ENCODE measurements around the gene RETREG3. TPM values are rescaled to one million over a fixed set of nuclear protein-coding genes. Genes with fewer than 3 reads are reported as not detected.

Gene RETREG3
- total and polyA plus RNA-seq, 2 experiments from 2014 or later, result 8.0 to 38.2 TPM

DNA sequence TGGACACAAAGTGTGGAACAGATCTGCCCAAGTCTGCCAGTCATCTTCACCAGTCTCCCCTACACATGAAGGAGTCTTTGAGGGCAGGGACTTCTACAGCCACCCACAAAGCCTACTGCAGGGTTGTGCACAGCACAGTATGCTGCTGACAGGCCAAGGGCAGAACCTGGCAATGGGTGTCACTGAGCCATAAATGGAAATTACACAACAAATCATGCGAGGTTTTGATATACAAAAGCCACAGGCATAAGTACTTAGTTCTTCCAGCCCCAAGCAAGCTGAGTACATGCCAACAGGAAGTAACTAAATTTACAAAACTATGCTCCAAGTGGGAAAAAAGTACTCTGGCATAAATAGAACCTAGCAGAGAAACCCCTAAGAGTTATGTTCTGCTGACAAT is 23.8 kb downstream of the RETREG3 start:
- H3K27me3 Mint-ChIP-seq (ENCODE audit: insufficient read depth, low read depth, poor library complexity), result peaks cover 5% of the 10 kb centered on the region
- no peaks in the 10 kb centered on the region for H3K9me3 Mint-ChIP-seq
- H3K79me2 ChIP-seq (replicated peaks; ENCODE audit: insufficient read depth), result no peaks in the 10 kb centered on the region
- H3K4me2 ChIP-seq, result no peak overlapping the region
- H3K4me1 Mint-ChIP-seq, result no peaks in the 10 kb centered on the region
- no peaks in the 10 kb centered on the region for H3F3A ChIP-seq (replicated peaks; ENCODE audit: low read depth)
- no peak overlapping the region for H3K4me3 ChIP-seq
- no peak for ATAC-seq
- no peaks in the 10 kb centered on the region for H3K27me3 ChIP-seq (ENCODE audit: insufficient read depth)
- H3K36me3 Mint-ChIP-seq (ENCODE audit: low read depth), result peaks cover 61% of the 10 kb centered on the region
- no peak overlapping the region for H2AFZ ChIP-seq
- H3K4me1 ChIP-seq (ENCODE audit: insufficient read depth), result no peaks in the 10 kb centered on the region
- no peak overlapping the region for H3K27ac ChIP-seq (ENCODE audit: low read depth)
- no peak overlapping the region for H3K4me3 Mint-ChIP-seq
- H3K36me3 ChIP-seq (ENCODE audit: insufficient read depth), result peaks cover 29% of the 10 kb centered on the region
- TF ChIP-seq NANOG (IDR thresholded peaks at IDR 0.05; ENCODE audit: borderline replicate concordance) (no peak), STAT1 (IDR thresholded peaks at IDR 0.05; ENCODE audit: unreplicated experiment) (no peak), ZNF331 (CRISPR knock-in tag; IDR thresholded peaks at IDR 0.05; ENCODE audit: low read depth) (no peak), CREB1 (CRISPR knock-in tag; IDR thresholded peaks at IDR 0.05; ENCODE audit: low read depth) (no peak), JUNB (IDR thresholded peaks at IDR 0.05; ENCODE audit: unreplicated experiment) (no peak), ZNF114 (CRISPR knock-in tag; IDR thresholded peaks at IDR 0.05) (no peak), EZH2 (IDR thresholded peaks at IDR 0.05; ENCODE audit: low read depth, unreplicated experiment) (no peak)
- TF ChIP-seq, protein P1, sequence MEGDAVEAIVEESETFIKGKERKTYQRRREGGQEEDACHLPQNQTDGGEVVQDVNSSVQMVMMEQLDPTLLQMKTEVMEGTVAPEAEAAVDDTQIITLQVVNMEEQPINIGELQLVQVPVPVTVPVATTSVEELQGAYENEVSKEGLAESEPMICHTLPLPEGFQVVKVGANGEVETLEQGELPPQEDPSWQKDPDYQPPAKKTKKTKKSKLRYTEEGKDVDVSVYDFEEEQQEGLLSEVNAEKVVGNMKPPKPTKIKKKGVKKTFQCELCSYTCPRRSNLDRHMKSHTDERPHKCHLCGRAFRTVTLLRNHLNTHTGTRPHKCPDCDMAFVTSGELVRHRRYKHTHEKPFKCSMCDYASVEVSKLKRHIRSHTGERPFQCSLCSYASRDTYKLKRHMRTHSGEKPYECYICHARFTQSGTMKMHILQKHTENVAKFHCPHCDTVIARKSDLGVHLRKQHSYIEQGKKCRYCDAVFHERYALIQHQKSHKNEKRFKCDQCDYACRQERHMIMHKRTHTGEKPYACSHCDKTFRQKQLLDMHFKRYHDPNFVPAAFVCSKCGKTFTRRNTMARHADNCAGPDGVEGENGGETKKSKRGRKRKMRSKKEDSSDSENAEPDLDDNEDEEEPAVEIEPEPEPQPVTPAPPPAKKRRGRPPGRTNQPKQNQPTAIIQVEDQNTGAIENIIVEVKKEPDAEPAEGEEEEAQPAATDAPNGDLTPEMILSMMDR (conservative IDR thresholded peaks at IDR 0.05; ENCODE audit: low read depth in 2 of 2), result no peak
- TF ChIP-seq, protein P2, sequence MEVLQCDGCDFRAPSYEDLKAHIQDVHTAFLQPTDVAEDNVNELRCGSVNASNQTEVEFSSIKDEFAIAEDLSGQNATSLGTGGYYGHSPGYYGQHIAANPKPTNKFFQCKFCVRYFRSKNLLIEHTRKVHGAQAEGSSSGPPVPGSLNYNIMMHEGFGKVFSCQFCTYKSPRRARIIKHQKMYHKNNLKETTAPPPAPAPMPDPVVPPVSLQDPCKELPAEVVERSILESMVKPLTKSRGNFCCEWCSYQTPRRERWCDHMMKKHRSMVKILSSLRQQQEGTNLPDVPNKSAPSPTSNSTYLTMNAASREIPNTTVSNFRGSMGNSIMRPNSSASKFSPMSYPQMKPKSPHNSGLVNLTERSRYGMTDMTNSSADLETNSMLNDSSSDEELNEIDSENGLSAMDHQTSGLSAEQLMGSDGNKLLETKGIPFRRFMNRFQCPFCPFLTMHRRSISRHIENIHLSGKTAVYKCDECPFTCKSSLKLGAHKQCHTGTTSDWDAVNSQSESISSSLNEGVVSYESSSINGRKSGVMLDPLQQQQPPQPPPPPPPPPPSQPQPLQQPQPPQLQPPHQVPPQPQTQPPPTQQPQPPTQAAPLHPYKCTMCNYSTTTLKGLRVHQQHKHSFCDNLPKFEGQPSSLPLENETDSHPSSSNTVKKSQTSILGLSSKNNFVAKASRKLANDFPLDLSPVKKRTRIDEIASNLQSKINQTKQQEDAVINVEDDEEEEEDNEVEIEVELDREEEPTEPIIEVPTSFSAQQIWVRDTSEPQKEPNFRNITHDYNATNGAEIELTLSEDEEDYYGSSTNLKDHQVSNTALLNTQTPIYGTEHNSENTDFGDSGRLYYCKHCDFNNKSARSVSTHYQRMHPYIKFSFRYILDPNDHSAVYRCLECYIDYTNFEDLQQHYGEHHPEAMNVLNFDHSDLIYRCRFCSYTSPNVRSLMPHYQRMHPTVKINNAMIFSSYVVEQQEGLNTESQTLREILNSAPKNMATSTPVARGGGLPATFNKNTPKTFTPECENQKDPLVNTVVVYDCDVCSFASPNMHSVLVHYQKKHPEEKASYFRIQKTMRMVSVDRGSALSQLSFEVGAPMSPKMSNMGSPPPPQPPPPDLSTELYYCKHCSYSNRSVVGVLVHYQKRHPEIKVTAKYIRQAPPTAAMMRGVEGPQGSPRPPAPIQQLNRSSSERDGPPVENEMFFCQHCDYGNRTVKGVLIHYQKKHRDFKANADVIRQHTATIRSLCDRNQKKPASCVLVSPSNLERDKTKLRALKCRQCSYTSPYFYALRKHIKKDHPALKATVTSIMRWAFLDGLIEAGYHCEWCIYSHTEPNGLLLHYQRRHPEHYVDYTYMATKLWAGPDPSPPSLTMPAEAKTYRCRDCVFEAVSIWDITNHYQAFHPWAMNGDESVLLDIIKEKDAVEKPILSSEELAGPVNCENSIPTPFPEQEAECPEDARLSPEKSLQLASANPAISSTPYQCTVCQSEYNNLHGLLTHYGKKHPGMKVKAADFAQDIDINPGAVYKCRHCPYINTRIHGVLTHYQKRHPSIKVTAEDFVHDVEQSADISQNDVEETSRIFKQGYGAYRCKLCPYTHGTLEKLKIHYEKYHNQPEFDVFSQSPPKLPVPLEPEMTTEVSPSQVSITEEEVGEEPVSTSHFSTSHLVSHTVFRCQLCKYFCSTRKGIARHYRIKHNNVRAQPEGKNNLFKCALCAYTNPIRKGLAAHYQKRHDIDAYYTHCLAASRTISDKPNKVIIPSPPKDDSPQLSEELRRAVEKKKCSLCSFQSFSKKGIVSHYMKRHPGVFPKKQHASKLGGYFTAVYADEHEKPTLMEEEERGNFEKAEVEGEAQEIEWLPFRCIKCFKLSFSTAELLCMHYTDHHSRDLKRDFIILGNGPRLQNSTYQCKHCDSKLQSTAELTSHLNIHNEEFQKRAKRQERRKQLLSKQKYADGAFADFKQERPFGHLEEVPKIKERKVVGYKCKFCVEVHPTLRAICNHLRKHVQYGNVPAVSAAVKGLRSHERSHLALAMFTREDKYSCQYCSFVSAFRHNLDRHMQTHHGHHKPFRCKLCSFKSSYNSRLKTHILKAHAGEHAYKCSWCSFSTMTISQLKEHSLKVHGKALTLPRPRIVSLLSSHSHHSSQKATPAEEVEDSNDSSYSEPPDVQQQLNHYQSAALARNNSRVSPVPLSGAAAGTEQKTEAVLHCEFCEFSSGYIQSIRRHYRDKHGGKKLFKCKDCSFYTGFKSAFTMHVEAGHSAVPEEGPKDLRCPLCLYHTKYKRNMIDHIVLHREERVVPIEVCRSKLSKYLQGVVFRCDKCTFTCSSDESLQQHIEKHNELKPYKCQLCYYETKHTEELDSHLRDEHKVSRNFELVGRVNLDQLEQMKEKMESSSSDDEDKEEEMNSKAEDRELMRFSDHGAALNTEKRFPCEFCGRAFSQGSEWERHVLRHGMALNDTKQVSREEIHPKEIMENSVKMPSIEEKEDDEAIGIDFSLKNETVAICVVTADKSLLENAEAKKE (CRISPR knock-in tag; IDR thresholded peaks at IDR 0.05), result no peak
- H3K9me2 ChIP-seq (ENCODE audit: insufficient read depth), result no peaks in the 10 kb centered on the region
- H3K27ac Mint-ChIP-seq, result no peak overlapping the region
- 0 out of 2 replicates have a peak, but pooled peaks cover 4% of the 10 kb centered on the region for H4K20me1 ChIP-seq (replicated peaks; ENCODE audit: insufficient read depth)
- DNase-seq (ENCODE audit: low spot score), result no peak
